K562 (cell line): ENCODE data around the gene GALM. TPM values are rescaled to one million over a fixed set of nuclear protein-coding genes. Genes with fewer than 3 reads are reported as not detected.

ENCODE experiments used
- ELK3 ChIP-seq: fragments of 450-650 bp; formaldehyde crosslinking; IDR thresholded peaks from 2 replicates; pipeline ENCODE4 v1.4.0; 2020; ENCODE audit warnings: mild to moderate bottlenecking
- ETS1 ChIP-seq: conservative IDR thresholded peaks from 2 replicates; pipeline ENCODE4 v1.6.1; 2011; ENCODE audit warnings: low read depth, mild to moderate bottlenecking, low read length; ENCODE audit not compliant: control insufficient read depth
- ETV6 ChIP-seq, 3 experiments: fragments of 150-350 bp in 1 of 3; sonication (generic) in 1 of 3; formaldehyde crosslinking in 1 of 3; IDR thresholded peaks; 2 replicates each; pipeline versions ENCODE4 v1.6.1 to v1.8.0; 2014 to 2022; ENCODE audit warnings: borderline replicate concordance in 2 of 3, low read depth in 2 of 3, antibody characterized with exemption in 1 of 3, low read length in 1 of 3, mild to moderate bottlenecking in 1 of 3, missing genetic modification reagents in 1 of 3
- FUS ChIP-seq: fragments of 200-400 bp; formaldehyde crosslinking; optimal IDR thresholded peaks from 2 replicates; pipeline ENCODE3; 2017; ENCODE audit warnings: low read depth, low read length
- KLF6 ChIP-seq: fragments of 250-450 bp; sonication (Bioruptor Pico); IDR thresholded peaks from 2 replicates; pipeline ENCODE4 v1.4.0; 2020; ENCODE audit warnings: mild to moderate bottlenecking, moderate library complexity, borderline replicate concordance
- NFE2L1 ChIP-seq: fragments of 450-650 bp; IDR thresholded peaks from 2 replicates; pipeline ENCODE4 v1.6.1; 2016; ENCODE audit warnings: missing genetic modification characterization, low read depth, mild to moderate bottlenecking, missing compliant biosample characterization, moderate library complexity, borderline replicate concordance
- NR2F6 ChIP-seq: fragments of 450-650 bp; formaldehyde crosslinking; IDR thresholded peaks from 2 replicates; pipeline ENCODE4 v1.4.0; 2020; ENCODE audit warnings: mild to moderate bottlenecking
- PCBP1 ChIP-seq: fragments of 200-400 bp; formaldehyde crosslinking; IDR thresholded peaks from 2 replicates; pipeline ENCODE4 v1.6.1; 2018; ENCODE audit warnings: mild to moderate bottlenecking, low read depth, low read length; ENCODE audit not compliant: poor library complexity, severe bottlenecking
- SREBF1 ChIP-seq: fragments of 150-350 bp; IDR thresholded peaks from 2 replicates; pipeline ENCODE4 v1.6.1; 2014; ENCODE audit warnings: antibody characterized with exemption, low read depth, low read length, borderline replicate concordance
- TCF7 ChIP-seq: sonication (generic); IDR thresholded peaks from 2 replicates; pipeline ENCODE4 v1.6.1; 2016; ENCODE audit warnings: antibody characterized with exemption, borderline replicate concordance
- TFAM ChIP-seq: fragments of 250-450 bp; sonication (Bioruptor Pico); conservative IDR thresholded peaks from 2 replicates; pipeline ENCODE4 v1.5.0; 2021; ENCODE audit warnings: mild to moderate bottlenecking, moderate library complexity
- TFAP4 ChIP-seq: sonication (generic); formaldehyde crosslinking; IDR thresholded peaks from 2 replicates; pipeline ENCODE4 v1.8.0; 2022; ENCODE audit warnings: missing genetic modification reagents, mild to moderate bottlenecking, moderate library complexity, borderline replicate concordance
- ZBTB7A ChIP-seq: IDR thresholded peaks from 2 replicates; pipeline ENCODE4 v1.6.1; 2011; ENCODE audit warnings: low read depth, mild to moderate bottlenecking, low read length, moderate library complexity, borderline replicate concordance; ENCODE audit not compliant: control insufficient read depth
- ZNF512 ChIP-seq: IDR thresholded peaks from 2 replicates; pipeline ENCODE4 v1.6.1; 2016; ENCODE audit warnings: missing genetic modification characterization, missing compliant biosample characterization
- ZNF639 ChIP-seq, 2 experiments: fragments of 200-800 bp in 1 of 2; sonication (Bioruptor generic) in 1 of 2; sonication (generic) in 1 of 2; formaldehyde crosslinking in 1 of 2; IDR thresholded peaks in 1 of 2; conservative IDR thresholded peaks in 1 of 2; 2 replicates each; pipeline versions ENCODE4 v1.5.0 to v1.6.1; 2016 to 2020; ENCODE audit warnings: missing compliant biosample characterization in 1 of 2, missing genetic modification characterization in 1 of 2, missing genetic modification reagents in 1 of 2
- ZNF79 ChIP-seq: fragments of 250-450 bp; sonication (Bioruptor Pico); IDR thresholded peaks from 2 replicates; pipeline ENCODE4 v1.4.0; 2020; ENCODE audit warnings: low read depth, mild to moderate bottlenecking, moderate library complexity
- ZSCAN32 ChIP-seq: fragments of 450-650 bp; formaldehyde crosslinking; IDR thresholded peaks from 2 replicates; pipeline ENCODE4 v1.4.0; 2020; ENCODE audit warnings: mild to moderate bottlenecking, moderate library complexity
- polyA plus RNA-seq, 8 experiments: library from polyadenylated mRNA; depleted of rRNA in 4 of 8; stranded (reverse) in 5 of 8; unstranded in 3 of 8; fragments of >200 nt; fragmentation: Nextera tagmentation in 2 of 8; fragmentation: Illumina TruSeq in 1 of 8; extraction: Ambion mirVana in 2 of 8; extraction: Trizol in 1 of 8; gene quantifications; 2 replicates each; pipeline versions ENCODE4 v1.2.1 to v1.2.3, GENCODE V29; 2011 to 2014; ENCODE audit warnings: inconsistent platforms in 1 of 8, missing spikeins in 1 of 8
- total RNA-seq, 7 experiments: library from RNA; depleted of rRNA in 6 of 7; stranded (reverse); fragments of >200 nt in 6 of 7; fragmentation: Illumina TruSeq in 2 of 7; extraction: Trizol in 2 of 7; gene quantifications; 2 replicates each; pipeline versions ENCODE4 v1.2.1 to v1.2.3, GENCODE V29; 2011 to 2021; ENCODE audit warnings: low replicate concordance in 1 of 7

The GALM gene
- total and polyA plus RNA-seq, 9 of the 15 experiments (the other 6 are each of a cell fraction or from before 2014, with no cell fraction given) = 22.1 to 51.7 (median 27.9) TPM

GRCh38 chr2:38751596-38752410 lies 85.9 kb downstream of the GALM start (continued):
- TF ChIP-seq TCF7 (0 out of 2 replicates have a peak, but pooled peaks have one; percentile 10), ZNF512 (no peak), TFAM (no peak), PCBP1 (no peak), NFE2L1 (no peak), ZSCAN32 (CRISPR knock-in tag) (no peak), ELK3 (CRISPR knock-in tag) (no peak), ZBTB7A (0 out of 2 replicates have a peak, but pooled peaks have one; percentile 31), ZNF639 (CRISPR knock-in tag; conservative IDR thresholded peaks at IDR 0.05 in 1 of 2, IDR thresholded peaks at IDR 0.05 in 1 of 2) (peak in 1 of 2 experiments; percentile 43; a peak in 2 of 4 replicates), KLF6 (no peak), ETV6 (IDR thresholded peaks at IDR 0.05; ENCODE audit: borderline replicate concordance in 1 of 2, low read depth in 2 of 2, low read length in 1 of 2) (no peak), ETV6 (CRISPR knock-in tag; IDR thresholded peaks at IDR 0.05; ENCODE audit: borderline replicate concordance) (no peak), FUS (no peak), ETS1 (no peak), TFAP4 (CRISPR knock-in tag) (no peak), SREBF1 (0 out of 2 replicates have a peak, but pooled peaks have one; percentile 17), ZNF79 (CRISPR knock-in tag) (no peak), NR2F6 (CRISPR knock-in tag) (no peak)
